DMS53 treated with DMSO at 0.1 percent for 48 hours (cell line): ENCODE measurements around the gene NETO1.
A peak's percentile ranks its signal among the peaks of the same experiment; 100 is the strongest.

Source experiments
- DNase-seq: peaks from one replicate; lab custom pipeline; 2025; ENCODE audit not compliant: unreplicated experiment; lab: John Stamatoyannopoulos, UW

The NETO1 gene

GRCh38 chr18:72738136-72738535 is 129.7 kb downstream of the NETO1 start:
- no peak for DNase-seq

DNA sequence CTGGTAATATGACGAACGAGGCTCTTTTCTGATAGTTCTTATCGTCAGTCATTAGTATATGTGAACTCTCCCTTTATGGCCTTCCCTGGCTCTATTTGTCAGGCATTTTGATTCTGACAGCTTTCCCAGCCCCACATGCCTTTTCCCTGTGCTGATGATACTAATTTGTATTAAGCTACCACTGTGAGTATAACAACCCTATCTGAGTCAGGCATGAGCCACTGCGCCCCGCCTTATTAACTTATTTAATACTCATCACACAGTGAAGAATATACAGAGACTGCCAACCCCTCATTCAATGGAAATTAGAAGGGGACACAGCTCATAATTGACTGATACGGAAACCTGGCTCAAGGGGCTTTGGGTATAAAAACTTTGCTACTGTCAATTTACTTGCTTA is 140.0 kb downstream of the NETO1 start:
- no peak for DNase-seq

GRCh38 chr18:72727038-72727655 is 140.6 kb downstream of the NETO1 start:
- DNase-seq: no peak

DNA sequence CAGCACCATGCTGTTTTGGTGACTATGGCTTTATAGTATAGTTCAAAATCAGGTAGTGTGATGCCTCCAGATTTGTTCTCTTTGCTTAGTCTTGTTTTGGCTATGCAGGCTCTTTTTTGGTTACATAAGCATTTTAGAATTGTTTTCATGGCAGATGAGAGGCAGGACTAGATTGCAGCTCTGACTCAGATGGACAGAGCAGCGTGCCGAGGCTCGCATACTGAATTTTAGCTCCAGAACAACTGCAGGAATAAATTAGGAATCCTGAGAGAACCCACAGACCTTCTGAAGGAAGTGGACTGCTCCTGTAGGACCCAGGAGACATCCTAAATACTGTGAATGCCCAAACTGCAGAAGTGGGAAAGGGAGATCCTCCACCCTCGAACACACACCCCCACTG is 141.6 kb downstream of the NETO1 start:
- DNase-seq: no peak

DNA sequence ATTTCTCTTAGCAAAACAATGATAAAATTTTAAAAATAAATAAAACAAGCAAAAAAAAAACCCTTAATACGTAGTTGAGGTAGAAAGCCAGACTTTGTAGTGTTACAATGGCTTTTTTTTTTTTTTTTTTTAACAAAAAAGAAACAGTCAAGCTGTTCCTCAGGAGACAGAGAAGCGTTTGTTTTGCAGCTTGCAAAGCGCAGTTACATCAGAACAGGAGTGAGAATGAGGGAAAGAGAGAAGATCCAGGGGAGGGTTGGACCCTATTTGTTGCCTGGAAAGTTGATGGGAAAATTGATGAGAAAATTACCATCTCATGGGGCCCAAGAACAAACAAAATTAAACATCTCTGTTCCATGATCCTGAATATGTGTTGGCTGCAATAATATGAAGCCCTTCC is 146.5 kb downstream of the NETO1 start:
- no peak for DNase-seq

GRCh38 chr18:72720116-72720515 is 147.7 kb downstream of the NETO1 start:
- DNase-seq: peak; percentile 44

DNA sequence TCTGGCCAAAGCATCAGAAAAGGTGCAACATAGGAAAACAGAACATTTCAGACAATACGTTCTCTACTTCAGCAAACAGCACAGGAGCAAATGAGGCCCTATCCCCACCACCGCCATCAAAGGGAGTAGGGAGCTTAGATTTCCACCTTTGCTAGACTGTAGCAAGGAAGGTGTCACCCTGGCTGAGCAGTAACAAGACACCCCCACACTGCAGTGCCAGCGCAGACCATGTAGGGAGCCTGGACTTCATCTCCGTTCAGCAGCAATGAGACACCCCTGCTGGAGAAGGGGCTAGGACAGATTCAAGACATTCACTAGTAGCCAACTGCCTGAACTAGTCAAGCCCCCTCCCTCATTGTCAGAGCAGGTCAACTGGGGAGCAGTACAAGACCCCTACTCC is 163.6 kb downstream of the NETO1 start:
- DNase-seq: no peak

DNA sequence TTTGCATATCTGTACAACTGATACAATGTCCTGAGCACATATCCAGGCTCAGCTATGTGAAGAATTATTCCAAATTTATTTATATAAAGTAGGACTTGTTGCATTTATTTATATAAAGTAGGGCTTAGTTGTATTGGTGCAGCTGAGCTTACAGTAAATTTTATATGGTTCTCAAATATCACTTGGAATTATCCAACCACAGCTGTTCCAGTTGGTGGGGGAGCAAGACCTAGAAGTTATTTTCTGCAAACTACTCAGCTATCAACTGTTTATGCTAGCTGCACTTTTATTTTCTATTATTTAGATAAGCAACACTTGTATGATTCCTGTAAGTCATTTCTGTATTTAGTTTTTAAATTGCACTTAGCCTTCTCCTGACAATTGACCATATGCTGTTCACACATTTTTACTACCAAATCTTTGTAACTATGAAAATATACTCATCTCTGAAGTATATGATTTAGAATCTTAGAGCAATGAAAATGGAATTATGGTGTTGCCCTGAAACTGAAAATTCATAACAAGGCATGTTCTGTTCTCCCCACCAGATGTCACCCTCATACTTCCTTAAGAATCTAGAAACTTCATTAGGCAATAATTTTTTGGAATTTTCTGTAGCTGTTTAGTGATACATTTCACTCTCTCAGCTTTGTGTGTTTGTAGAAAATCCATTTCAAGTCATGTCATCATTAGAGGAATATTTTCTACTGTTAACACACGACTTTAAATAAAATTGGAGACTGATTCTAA is 166.7 kb downstream of the NETO1 start:
- DNase-seq: peak; percentile 57

GRCh38 chr18:72697706-72698105 is 170.1 kb downstream of the NETO1 start:
- no peak for DNase-seq

DNA sequence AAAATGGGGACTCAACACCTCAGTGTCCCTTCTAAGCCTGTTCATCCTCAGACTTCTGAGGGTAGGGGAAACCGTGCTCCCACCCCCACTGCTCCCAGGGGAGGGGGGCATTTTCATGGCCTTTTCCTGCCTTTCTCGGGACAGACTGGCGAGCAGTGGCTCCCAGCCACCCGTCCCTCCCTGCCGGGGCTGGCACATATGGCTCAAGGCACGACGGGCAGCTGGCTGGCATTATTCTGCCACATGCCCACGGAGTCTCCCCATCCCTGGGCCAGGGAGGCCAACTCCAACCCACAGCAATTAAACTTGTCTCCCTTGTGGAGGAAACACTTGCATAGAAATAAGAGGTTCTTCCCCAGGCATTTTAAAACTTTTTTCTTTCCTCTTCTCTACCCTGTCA is 175.2 kb downstream of the NETO1 start:
- no peak for DNase-seq
